Right lobe of liver (tissue), 4 donors: ENCODE results near the gene FOSL2.

Source experiments
- CTCF ChIP-seq, 4 donors: fragments of 200-600 bp in 3 of 4; fragments of 450-650 bp in 1 of 4; IDR thresholded peaks; one replicate each; pipeline versions ENCODE4 v1.5.1 to v1.8.0; 2016 to 2022; ENCODE audit warnings: antibody characterized with exemption in 4 of 4, mild to moderate bottlenecking in 2 of 4
- POLR2A ChIP-seq: fragments of 450-650 bp; IDR thresholded peaks from one replicate; pipeline ENCODE4 v1.6.1; 2017; ENCODE audit warnings: antibody characterized with exemption, mild to moderate bottlenecking
- donor health status: DM: no; HTN: no; CAD: no.
- donor health status: DM: no; HTN: no; CAD: no.
- donor health status: DM: no; HTN: yes; CAD: no.

DNA sequence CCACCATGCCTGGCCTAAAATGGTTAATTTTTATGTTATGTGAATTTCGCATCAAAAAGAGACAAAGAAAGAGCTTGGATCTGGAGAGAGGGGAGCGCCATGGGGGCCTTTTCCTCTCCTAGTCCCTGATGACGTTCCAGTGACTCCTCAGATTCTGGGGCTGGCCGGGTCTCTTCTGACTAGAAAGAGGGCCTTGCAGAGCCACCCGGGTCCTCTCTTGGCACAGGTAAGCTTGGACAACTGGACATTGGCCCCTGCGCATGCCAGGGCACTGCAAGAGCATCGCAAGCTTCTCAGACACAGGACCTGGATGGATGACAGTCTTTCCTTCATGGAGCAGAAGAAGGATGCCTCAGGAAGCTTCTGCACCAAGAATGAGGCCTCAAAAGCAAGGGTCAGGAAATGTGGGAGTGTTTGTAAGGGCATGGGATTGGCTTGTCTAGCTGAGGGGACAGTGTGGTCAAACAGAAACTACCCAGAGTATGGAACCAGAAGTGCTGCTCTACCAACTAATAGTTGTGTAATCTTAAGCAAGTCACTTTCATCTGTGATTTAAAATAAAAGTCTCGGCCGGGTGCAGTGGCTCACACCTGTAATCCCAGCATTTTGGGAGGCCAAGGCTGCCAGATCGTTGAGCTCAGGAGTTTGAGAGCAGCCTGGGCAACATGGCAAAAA is 35.2 kb downstream of the FOSL2 start:
- TF ChIP-seq CTCF (IDR thresholded peaks at IDR 0.05) (no peak), POLR2A (no peak)
